ENCODE data around the gene PTPRO.

PTPRO gene

DNA sequence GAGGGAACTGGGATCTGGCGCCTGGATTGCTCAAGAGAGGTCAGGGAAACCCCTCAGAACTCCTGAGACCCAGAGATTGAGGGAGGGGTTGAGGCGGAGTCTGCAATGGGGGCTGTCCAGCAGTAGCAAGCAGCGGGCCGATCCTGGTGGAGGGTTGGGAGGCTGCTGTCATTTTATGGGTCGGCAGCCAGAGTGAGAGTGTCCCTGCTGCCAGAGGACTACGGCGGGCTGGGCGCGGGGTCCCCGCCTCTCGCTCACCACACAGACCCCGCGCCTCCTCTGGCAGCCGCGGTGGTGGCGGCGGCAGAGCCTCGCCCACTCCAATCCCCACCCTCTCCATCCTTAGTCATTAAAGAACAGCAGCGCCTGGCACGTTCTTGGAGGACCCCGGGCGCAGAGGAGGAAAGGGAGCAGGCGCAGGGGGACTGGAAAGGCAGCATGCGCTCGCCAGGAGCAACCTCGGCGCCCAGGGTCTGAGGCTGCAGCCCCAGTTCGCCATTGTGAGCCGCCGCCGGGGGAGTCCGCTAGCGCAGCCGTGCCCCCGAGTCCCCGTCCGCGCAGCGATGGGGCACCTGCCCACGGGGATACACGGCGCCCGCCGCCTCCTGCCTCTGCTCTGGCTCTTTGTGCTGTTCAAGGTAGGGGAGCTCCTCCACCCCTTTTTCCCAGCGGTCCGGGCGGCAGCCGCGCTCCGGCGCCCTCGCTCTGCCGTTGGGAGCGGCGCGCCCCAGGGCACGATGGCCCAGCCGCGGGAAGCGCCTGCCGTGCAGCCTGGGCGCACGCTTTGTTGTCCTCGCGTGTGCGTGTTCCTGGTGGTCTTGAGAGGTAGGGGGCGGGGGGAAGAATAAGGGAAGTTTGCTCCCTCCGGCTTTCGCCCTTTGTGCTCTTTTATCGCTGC, at the start of gene PTPRO:
TSS of gene PTPRO (plus strand) at position 345 of the 898 bp plus-strand sequence.
- no peak for DNase-seq

DNA sequence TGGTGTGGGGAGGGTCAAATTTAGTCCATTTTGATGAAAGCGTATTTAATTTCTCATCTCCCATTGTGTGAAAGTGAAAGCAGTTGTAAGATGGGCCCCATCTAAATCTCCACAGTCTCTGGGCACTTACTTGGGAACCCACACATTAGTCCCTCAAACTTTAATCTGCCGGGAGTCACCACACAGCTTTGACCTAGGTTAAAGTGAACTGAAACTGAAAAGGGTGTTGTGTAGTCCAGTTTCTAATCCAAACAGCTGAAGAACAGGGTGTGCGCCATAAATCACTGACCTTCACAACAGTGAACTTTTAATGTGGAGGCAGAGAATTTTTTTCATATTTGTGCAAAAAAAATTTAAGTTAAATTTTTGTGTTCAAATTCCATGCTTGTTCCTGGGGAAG, 48.4 kb upstream of the PTPRO start:
- DNase-seq: no peak

DNA sequence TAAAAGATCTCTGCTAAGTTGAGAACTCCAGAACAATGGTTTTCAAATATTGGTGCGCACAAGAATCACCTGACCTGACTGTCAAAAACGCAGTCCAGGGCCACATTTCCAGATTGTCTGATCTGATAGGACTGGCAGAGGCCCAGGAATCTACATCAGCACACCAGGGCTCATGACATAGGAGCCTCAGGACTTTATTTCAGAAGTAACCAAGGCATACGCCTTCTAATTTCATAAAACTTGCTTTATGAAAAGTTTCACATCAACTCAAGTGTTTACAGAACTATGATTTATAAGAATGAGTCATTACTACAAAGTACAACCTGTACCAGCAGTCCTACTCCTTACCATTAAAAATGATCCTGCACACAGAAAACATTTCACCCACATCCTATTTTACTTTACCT, 47.7 kb upstream of the PTPRO start:
- no peak for DNase-seq

DNA sequence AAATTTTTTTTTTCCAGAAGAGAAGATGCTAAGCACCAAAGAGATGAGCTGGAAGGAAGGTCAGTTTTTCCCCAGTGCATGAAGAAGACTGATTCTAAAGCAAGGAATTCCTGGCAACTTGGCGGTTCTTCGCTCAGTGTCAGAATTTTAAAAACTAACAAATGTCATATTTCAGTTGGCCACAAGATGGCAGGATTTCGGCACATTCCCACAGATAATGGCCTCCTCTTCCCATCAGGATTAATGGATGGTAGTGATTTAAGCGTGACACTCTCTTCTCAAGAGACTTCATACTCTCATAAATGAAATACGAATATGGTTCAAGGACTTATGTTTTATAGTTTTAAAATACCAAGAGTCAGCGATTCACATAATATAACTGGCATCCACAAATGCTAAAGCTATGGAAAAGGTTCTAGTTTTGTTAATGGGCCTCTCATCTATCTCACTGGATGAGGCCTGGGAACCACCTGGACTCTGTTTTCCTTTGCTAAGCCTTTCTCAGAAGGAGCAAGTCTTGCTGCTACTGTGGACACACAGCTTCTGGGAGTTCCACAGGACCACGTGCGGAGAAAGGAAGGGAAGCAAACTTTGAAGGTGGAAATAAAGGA, 46.1 kb upstream of the PTPRO start:
- DNase-seq: no peak

DNA sequence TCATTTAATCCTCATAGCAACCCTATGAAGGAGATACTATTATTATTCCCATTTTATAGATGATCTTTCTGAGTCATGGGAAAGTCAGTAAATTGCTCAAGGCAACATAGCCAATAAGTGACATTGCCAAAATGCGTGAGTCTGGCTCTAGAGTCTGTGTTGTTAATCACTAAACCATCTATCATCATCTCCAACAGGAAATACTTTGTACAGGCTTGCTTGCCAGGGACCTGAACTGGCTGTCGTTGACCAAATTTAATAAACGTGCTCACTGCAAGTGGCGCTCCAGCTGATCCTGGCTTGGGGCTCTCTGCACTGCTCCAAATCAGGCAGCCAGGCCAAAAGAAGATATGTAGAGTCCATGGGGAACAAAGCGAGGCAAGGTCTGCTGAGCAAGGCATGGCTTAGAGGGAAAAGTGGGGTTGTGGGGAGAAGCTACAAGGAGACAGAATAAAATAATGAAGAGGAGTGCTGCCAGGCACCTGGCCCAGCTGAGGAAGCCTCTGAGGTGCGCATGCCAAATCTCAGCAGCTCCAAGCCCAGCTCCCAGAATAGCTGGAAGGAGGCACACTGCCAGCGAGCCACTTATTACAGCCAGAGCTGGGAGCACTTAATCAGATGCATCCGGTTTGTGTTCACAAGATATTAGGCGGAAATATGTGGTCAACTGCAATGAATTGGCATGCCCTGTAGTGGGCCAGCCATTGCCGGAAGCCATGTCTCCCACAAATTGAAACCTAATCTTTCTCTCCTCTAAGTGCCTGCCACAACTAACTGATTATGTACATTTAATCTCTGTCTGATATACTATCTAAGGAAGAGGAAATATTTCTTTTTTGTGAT, 43.3 kb upstream of the PTPRO start:
- DNase-seq: no peak

DNA sequence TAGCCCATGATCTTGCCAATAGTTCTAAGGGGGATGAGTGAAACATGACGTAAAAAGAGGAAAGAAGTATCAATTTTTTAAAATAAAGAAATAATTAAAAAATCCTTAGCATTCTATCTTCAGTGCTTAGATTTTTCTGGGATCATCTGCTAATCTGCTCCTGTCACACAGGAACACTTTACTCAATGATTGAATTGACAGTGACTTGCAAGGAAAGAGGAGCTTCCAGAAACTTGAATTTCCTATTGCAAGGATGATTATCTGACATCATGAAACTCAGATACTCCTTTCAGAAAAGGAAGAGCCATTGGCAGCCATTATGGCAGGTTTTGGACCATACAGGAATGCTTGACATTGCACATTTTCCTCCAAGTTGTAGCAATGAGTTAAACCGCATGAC, 41.4 kb upstream of the PTPRO start:
- no peak for DNase-seq

DNA sequence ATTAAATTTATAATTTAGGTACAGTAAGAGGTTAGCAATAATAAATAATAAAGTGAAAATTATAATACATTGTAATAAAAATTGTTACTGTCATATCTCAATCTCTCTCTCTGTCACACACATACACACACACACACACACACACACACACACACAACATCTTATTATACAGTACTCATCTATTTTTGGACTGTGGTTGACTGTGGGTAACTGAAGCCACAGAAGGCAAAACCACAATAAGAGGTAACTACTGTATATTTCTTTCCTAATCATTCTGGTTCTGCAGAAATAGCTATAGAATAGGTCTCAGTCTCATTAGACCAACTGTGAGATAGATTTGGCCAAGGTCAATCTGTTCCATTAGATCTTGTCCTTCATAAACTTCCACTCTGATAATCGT, 33.1 kb upstream of the PTPRO start:
- DNase-seq: no peak

DNA sequence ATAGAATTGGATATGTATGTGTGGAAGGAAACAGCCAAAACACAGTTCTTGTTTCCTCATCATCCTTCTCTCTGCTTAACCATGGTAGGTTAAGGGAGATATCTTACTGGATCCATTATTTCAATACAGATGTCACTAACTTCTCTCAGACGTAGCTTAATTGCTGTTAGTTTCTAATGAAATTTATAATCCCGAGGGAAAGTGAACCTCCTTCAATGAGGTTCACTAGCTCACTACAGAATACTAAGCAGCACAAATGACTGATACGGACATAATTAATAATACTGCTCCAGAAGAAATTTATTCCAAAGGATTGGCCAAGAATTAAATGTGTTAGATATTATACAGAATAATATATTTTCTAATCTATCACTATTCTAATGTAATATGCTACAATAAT, 28.6 kb upstream of the PTPRO start:
- no peak for DNase-seq

DNA sequence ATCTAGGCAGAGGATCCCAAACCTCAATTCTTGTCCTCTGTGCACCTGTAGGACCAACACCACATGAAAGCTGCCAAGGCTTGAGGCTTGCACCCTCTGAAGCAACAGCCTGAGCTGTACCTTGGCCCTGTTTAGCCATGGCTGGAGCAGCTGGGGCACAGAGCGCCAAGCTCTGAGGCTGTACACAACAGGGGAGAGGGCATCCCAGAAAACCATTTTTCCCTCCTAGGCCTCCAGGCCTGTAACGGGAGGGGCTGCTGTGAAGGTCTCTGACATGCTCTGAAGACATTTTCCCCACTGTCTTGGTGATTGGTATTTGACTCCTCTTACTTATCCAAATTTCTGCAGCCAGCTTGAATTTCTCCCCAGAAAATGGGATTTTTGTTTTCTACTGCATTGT, 22.4 kb upstream of the PTPRO start:
- DNase-seq: no peak

DNA sequence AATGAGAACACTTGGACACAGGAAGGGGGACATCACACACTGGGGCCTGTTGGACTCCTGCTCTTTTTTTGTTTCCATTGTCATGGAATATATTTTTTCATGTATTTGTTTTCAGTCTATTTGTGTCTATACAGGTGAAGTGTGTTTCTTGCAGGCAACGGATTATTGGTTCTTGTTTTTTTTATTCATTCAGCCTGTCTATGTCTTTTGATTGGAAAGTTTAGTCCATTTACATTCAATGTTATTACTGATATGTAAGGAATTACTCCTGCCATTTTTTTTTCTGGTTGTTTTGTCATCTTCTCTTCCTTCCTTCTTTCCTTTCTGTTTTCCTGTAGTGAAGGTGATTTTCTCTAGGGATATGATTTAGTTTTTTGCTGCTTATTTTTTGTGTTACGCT, 18.0 kb upstream of the PTPRO start:
- DNase-seq: no peak

DNA sequence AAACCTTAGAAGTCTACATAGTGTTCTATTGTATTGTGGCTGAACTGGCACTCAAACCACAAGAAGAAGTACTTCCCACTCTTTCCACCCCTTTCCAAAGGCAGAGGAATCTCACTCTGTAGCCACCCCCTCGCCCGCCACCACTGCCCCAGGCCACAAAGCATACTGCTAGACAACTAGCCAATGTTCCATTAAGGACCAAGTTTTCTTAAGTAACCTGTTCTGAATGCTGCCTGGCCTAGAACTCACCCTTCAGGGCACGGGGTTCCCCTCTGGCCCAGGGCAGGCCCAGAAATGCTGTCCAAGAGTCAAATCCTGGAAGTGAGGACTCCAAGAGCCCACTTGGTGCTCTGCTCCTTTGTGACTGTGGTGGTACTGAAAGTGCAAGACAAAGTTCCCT, 15.7 kb upstream of the PTPRO start:
- no peak for DNase-seq

DNA sequence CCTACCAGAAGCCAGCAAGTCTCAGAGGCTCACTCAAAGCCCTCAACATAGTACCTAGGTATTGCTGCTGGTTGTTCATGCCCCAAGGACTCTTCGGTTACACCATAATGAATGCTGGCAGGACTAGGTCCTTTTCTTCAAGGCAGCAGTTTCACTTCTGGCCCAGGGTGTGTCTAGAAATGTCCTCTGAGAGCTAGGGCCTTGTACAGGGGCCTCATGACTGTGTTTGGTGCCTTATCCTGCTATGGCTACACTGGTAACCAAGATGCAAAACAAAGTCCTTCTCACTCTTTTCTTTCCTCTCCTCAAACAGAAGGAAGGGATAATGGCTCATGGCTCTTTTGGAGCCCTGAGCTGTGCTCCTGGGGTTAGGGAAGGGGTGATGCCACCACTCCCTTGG, 15.2 kb upstream of the PTPRO start:
- DNase-seq: no peak

DNA sequence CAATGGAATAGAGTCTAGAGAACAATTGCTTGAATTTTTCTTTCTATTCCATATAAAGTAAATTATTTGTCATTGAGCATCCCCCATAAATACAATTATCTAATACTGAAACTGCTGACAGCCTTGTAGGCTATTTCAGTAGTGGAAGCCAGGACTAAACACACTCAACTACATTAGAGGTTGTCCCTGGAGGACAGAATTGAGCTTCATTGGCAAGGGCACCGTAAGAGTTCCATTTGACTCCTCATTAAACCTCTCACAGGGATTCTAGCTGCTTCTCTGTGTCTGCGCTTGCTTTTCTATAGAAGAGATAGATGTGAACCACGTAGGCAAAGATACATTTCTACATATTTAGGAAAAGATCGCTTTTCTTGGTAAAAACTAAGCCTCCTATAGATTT, 3.5 kb upstream of the PTPRO start:
- no peak for DNase-seq

DNA sequence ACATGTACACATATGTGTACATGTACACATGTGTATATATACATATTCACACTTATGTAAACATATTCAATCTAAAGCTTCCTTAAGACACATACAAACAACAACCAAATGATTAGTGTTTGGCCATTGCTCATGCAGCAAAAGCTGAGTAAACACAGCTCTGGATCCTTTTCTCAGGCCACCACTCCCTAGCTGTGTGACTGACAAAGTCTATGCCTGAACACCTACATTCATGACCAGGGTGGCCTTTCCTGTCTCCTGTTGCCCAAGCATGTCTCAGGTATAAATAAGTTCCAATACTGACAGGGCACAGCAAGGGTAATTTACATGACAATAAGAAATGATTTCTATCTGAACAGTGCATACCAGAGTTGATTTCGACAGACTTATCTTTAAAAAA, 1.4 kb upstream of the PTPRO start:
- no peak for DNase-seq

DNA sequence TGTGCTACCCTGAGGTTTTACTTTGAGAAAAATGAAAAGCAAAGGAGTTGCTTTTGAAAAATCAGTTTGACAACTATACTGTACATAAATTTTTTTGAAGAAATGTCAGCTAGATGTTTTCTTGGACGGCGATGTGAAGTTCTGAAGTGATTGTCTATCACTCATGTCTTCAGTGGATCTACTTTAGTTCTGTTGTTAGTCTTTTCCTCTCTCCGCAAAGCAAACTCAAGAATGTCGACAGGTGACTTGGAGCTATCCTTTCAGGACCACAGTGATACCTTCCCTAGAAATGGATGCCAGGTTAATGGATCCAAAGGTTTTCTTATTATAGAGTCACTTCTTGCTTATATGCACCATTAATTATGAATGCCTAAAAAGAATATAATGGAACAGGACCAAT, 1.2 kb downstream of the PTPRO start:
- DNase-seq: no peak

DNA sequence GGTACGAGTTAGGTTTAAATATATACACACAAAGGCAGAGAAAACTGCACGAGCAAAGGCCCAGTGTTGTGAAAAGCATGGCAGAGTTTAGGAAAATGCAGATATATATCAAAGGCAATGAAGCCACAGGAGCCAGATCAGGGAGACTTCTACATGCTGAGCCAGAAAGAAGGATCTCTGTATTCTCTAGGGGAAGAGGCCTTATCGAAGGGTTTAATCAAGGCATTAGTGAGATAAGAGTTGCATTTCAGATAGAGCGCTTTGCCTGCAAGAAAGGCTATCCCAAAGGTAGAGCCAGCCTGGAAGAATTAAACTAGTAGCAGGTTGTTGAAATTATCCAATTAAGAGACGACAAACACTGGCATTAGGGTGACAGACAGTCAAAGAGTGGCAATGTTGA, 7.6 kb downstream of the PTPRO start:
- no peak for DNase-seq

DNA sequence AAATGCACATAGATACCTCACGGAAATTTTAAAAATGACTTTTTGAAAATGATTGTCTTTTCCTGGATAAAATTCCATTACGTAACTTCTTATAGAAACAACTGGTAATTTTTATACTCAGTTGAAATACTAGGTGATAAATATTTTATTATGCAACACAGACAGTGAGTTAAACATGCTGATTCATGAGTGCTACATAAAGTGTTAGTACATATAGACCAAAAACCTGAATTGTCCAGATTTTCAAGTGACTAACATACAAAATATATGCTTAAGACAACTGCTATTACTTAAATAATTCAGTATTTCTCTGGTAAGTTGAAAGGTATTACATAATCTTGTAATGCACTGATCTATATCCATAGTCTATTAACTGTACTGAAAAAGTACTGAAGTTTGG, 11.9 kb downstream of the PTPRO start:
- DNase-seq: no peak

DNA sequence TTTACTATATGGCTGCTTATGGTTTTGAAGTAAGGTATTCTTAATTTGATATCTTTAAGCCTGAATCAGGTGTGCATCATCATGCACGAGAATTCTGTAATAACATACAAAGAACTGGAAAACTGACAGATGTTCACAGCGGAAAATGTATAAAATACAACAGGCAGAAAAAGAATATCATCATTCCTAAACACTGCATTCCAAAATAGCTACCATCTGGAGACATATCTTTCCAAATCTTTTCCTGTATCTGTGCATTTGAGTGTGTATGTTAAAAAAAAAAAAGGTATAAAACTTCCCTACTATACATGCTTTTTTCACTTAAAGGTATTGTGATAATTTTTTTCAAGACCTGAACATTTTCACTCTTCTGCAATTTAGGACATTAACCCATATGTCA, 13.7 kb downstream of the PTPRO start:
- DNase-seq: no peak

DNA sequence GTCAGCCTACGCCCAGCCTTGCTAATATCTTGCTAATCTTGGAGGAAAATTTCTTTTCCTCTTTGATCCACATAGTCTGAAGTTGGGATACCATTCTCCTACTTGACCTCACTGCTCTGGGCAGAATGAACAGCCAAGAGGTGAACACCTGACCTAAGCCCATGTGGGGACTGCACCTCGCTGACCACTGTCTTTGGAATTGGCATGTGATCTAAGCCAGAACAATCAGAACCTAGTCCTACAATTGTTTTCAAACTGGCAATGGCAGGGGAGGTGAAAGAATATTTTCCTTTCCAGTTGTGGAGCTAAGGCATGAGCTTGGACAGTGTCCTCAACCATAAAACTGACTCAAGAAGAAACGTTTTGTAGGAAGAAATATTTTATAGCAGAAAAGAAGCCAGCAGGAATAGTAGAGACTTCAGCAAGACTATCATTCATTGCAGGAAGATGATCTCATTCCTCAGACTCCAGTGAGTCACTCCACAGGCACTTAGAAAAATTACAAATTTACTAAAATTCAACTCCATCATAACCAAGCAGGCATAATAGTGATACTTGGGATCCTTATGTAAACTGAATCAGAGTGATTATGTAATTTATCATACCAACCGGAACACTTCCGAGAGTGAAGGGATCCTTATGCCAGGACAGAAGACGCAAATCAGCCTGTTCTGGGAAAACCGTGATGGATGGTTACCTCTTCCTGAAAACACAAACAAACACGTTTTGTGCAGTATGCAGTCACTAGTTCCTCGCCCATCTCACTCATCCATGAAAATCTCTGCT, 14.7 kb downstream of the PTPRO start:
- DNase-seq: no peak

DNA sequence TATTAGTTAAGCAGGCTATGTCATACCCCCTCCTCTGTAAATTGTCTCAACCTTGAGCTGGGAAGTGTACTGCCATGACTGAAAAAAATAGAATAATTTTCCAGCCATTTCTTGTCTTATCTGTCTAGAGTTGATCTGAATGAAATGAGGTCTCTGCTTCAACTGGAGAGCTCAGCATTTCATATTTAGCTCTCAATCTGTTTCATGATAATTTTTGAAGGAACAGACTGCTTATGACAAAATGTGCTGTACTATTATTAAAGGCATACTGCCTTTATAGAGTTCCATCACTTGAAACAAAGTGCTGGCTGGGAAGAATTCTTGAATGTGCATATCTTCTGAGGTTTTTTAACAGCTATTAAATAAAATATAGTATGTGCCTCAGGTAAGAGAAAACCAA, 19.1 kb downstream of the PTPRO start:
- DNase-seq: no peak

DNA sequence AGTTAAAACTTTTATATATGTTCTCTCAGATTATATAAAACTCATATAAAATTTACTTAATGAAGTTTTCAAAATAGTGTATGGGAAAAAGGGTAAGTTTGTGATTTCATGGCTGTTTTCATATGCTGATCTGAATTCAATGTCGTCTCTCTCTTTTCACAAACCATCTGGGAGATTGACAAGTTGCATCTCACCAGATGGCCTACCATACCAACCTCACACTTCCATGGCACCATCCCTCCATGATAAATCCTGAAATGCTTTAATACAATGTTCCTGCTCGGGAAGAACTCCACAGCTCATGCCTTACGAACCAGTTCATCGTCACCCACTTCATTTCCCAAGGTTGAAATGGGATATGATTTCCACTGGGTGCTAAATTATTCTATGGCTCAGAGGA, 22.3 kb downstream of the PTPRO start:
- no peak for DNase-seq

DNA sequence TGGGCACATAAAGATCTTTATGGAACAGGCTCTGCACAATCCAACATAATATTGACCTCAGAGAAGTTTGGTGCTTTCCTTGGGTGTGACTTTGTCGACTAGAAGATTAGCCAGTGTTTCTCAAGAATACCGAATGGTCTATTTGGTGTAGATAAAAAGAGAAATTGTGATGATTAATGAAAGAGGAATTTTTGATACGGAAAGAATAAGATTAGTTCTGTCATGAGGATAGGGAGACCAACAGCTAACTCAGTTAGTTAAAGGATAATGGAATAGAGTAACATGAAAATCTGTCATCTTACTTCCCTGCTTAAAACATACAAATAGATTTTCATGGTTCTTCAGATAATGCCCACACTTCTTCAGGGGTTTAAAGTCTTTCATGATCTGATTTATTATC, 24.2 kb downstream of the PTPRO start:
- DNase-seq: no peak

DNA sequence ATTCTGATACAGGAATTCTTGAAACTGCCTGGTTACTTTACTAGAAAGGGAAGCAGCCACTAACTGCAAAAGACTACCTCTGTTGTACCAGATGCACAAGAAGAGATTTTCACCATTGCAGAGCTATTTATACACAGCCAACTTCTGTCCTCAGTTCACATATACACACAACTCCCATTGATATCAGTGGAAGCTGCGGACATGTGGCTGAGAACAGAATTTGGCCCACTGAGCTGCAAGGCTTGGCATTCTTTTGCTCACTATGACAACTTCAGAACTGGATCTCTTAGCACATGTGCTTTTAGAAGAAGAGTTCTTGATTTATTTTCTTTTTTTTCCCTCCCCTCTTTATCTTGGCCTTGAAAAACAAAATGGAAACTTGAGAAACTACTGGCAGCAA, 28.3 kb downstream of the PTPRO start:
- no peak for DNase-seq
